Measurements from ENCODE around the gene ARHGAP15.

- no peak for TF ChIP-seq BHLHE40 (IDR thresholded peaks at IDR 0.05; ENCODE audit: borderline replicate concordance)
- TF ChIP-seq TARDBP (IDR thresholded peaks at IDR 0.05): no peak
- TF ChIP-seq FOXK2 (IDR thresholded peaks at IDR 0.05): no peak
- no peak for TF ChIP-seq ELF4 (IDR thresholded peaks at IDR 0.05)
- TF ChIP-seq SUZ12 (IDR thresholded peaks at IDR 0.05): no peak
These were observed 264.8 kb downstream of the ARHGAP15 start for GRCh38 chr2:143394062-143394461.

Measured in HEK293T (cell line).